Measurements from ENCODE around the gene MLST8. TPM values are rescaled to one million over a fixed set of nuclear protein-coding genes. Genes with fewer than 3 reads are reported as not detected.

Gene MLST8
- total RNA-seq, 1 experiment from 2014 or later = 58.0 TPM

DNA sequence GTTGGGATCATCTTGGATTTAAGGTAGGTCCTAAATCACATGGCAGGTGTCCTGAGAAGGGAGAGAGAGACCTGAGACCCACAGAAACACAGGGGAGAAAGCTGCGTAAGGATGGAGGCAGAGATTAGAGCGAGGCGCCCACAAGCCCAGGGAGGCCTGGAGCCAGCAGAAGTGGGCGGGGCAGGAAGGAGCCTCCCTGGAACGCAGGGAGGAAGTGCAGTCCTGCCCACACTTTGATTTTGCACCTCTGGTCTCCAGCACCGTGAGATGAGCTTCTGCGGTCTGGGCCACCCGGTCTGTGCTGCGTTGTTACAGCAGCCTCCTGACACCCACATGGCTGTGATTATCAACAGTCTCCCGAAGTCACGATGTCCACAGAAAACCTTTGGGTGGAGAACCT is 37.3 kb downstream of the MLST8 start:
- Mint-ChIP-seq H3K27me3 (ENCODE audit: unreplicated experiment) (no peaks in the 10 kb centered on the region), H3K27ac (ENCODE audit: unreplicated experiment) (peak overlapping the region; percentile 60), H3K4me1 (ENCODE audit: low read depth, unreplicated experiment) (no peaks in the 10 kb centered on the region), H3K9me3 (ENCODE audit: low read depth, unreplicated experiment) (no peaks in the 10 kb centered on the region), H3K36me3 (ENCODE audit: insufficient read depth, unreplicated experiment) (peaks cover 70% of the 10 kb centered on the region), H3K4me3 (ENCODE audit: low read depth, unreplicated experiment) (no peak overlapping the region)
- BruUV-seq (replicated peaks) = no TSS peak
- CTCF ChIA-PET = no interaction called here
- TF ChIP-seq CTCF (IDR thresholded peaks at IDR 0.05; ENCODE audit: unreplicated experiment) = no peak
- intact Hi-C loops (cut with micrococcal nuclease; ENCODE audit: unreplicated experiment) = no loop called here
- no peak for DNase-seq

DNA sequence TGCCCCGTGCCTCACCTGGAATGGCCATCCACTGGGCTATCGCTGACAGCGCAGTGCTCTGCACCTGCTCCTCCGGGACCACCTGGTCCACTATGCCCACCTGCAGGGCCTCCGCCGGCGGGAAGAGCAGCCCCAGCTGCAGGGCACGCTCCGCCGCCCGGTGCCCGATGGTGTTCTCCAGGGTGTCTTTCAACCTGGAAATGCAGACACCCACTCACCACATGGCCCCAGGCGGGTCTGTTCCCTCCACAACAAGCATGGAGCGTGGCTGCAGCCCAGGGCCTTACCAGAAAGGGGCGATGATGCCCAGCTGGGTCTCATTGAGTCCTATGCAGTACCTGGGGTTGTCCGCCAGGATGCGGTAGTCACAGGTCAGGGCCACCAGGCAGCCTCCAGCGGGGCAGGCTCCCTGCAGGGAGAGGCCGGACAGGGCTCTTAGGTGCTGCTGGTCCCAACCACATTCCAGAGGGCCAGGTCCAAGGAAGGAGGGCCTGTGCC is 37.8 kb downstream of the MLST8 start:
- H3K4me3 Mint-ChIP-seq (ENCODE audit: low read depth, unreplicated experiment) = no peak overlapping the region
- no peaks in the 10 kb centered on the region for H3K27me3 Mint-ChIP-seq (ENCODE audit: unreplicated experiment)
- no peaks in the 10 kb centered on the region for H3K4me1 Mint-ChIP-seq (ENCODE audit: low read depth, unreplicated experiment)
- no peak overlapping the region for H3K27ac Mint-ChIP-seq (ENCODE audit: unreplicated experiment)
- BruUV-seq (replicated peaks) = no TSS peak
- H3K9me3 Mint-ChIP-seq (ENCODE audit: low read depth, unreplicated experiment) = no peaks in the 10 kb centered on the region
- H3K36me3 Mint-ChIP-seq (ENCODE audit: insufficient read depth, unreplicated experiment) = peaks cover 70% of the 10 kb centered on the region
- no peak for DNase-seq
- no peak for TF ChIP-seq CTCF (IDR thresholded peaks at IDR 0.05; ENCODE audit: unreplicated experiment)
- intact Hi-C loops (cut with micrococcal nuclease; ENCODE audit: unreplicated experiment) = no loop called here
- CTCF ChIA-PET = no interaction called here

DNA sequence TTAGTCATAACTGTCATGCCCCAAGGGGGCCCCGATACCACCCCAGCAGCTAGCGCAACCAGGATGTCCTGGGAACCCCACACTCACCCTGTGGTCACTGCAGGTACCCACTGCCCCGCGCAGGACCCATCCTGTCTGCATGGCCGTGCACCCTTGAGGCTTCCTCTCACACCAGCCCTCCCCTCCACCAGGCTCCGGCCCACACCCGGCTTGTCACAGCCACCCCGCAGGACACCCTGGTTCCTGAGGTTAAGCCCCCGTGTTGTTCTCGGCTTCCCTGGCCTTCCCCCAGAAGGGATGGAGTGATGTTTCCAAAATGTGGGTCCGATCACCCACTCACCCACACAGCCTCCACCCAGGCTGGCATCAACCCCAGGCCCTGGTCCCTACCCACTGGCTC is 38.5 kb downstream of the MLST8 start:
- DNase-seq = no peak
- intact Hi-C loops (cut with micrococcal nuclease; ENCODE audit: unreplicated experiment) = no loop called here
- no peak for TF ChIP-seq CTCF (IDR thresholded peaks at IDR 0.05; ENCODE audit: unreplicated experiment)
- H3K27me3 Mint-ChIP-seq (ENCODE audit: unreplicated experiment) = no peaks in the 10 kb centered on the region
- peaks cover 71% of the 10 kb centered on the region for H3K36me3 Mint-ChIP-seq (ENCODE audit: insufficient read depth, unreplicated experiment)
- H3K4me1 Mint-ChIP-seq (ENCODE audit: low read depth, unreplicated experiment) = no peaks in the 10 kb centered on the region
- CTCF ChIA-PET = no interaction called here
- H3K4me3 Mint-ChIP-seq (ENCODE audit: low read depth, unreplicated experiment) = no peak overlapping the region
- BruUV-seq (replicated peaks) = no TSS peak
- no peak overlapping the region for H3K27ac Mint-ChIP-seq (ENCODE audit: unreplicated experiment)
- no peaks in the 10 kb centered on the region for H3K9me3 Mint-ChIP-seq (ENCODE audit: low read depth, unreplicated experiment)

DNA sequence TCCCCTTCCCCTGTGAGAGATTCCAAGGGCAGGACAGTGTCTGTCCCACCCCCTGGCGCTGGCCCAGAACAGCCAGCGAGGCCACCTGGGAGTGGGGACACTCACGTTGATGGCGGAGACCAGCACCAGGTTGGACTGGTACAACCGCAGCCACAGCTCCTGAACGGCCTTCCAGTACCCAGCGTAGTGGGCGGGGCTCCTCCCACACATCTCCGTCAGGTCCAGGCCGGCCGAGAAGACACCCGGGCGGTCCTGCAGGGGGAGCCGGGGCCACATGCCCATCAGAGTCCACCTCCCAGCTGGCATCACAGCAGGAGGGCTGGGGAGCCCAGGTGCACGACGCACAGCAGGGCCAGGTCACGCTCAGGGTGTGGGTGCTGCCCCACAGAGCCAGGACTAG is 39.0 kb downstream of the MLST8 start:
- no peaks in the 10 kb centered on the region for H3K9me3 Mint-ChIP-seq (ENCODE audit: low read depth, unreplicated experiment)

More for the DNA sequence above, 39.0 kb downstream of the MLST8 start:
- Mint-ChIP-seq H3K4me1 (ENCODE audit: low read depth, unreplicated experiment) (no peaks in the 10 kb centered on the region), H3K4me3 (ENCODE audit: low read depth, unreplicated experiment) (no peak overlapping the region), H3K36me3 (ENCODE audit: insufficient read depth, unreplicated experiment) (peaks cover 72% of the 10 kb centered on the region), H3K27me3 (ENCODE audit: unreplicated experiment) (no peaks in the 10 kb centered on the region), H3K27ac (ENCODE audit: unreplicated experiment) (no peak overlapping the region)
- intact Hi-C loops (cut with micrococcal nuclease; ENCODE audit: unreplicated experiment) = no loop called here
- TF ChIP-seq CTCF (IDR thresholded peaks at IDR 0.05; ENCODE audit: unreplicated experiment) = no peak
- no TSS peak for BruUV-seq (replicated peaks)
- CTCF ChIA-PET = no interaction called here
- no peak for DNase-seq

All from Calu3 (cell line).